Stimulated activated CD4-positive, alpha-beta T cell treated with anti-CD3 and anti-CD28 coated beads, Interleukin-12 subunit alpha, Interleukin-12 subunit beta, amount 100 ng/mL, for 4 hours (primary cell): ENCODE results near the gene ADRA2C.
"Not testable (repeated sequence)": the region's sequence is repeated elsewhere in the genome, so short reads cannot be mapped to it uniquely, and the experiment has no call there.

Source experiments
- DNase-seq: peaks from one replicate; pipeline ENCODE4 v3.0.0-alpha.2; 2020

ADRA2C gene

DNA sequence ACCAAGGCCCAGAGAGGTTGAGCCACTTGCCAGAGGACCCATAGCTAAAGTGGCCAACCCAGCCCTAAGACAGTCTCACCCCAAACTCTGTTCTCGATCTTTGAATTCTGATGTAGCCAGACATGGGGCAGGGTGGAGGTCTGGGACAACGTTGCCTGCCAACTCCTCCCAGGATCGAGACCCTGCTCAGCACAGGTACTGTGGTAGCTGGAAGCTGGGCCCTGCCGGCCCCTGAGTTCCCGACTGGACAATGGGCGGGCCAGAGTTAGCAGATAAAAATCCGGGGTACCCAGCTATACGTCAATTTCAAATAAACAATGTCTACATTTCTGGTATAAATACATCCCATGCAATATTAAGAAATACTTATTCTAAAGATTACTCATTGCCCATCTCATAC is 35.3 kb downstream of the ADRA2C start:
- no peak for DNase-seq

DNA sequence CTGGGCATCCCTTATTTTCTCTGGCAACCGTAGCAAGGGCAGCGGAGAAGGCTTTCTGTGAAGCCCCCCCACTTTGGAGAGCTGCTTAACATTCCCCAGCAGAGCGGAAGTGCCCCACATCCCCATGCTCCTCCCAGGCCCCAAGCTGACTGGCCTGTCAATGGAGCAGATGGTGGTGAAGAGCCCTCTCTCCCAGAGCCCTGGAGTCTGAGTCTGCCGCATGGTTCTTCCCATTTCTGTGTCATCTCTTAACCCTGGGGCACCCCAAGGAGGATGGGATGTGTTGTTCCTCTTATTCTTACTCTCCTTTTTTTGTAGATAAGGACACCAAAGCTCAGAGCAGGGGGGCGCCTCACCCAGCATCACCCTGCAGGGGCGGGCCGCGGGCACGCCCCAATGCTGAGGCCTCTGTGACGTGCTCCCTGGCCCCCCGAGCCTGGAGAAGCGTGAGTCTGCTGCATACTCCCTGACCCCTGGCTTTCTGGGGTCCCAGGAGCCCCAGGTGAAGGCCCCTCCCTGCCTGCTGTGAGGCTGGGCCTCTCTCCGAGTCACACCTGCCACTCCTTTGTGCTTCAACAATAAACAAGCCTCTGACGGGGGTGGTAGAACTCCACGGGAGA is 35.9 kb downstream of the ADRA2C start:
- no peak for DNase-seq

DNA sequence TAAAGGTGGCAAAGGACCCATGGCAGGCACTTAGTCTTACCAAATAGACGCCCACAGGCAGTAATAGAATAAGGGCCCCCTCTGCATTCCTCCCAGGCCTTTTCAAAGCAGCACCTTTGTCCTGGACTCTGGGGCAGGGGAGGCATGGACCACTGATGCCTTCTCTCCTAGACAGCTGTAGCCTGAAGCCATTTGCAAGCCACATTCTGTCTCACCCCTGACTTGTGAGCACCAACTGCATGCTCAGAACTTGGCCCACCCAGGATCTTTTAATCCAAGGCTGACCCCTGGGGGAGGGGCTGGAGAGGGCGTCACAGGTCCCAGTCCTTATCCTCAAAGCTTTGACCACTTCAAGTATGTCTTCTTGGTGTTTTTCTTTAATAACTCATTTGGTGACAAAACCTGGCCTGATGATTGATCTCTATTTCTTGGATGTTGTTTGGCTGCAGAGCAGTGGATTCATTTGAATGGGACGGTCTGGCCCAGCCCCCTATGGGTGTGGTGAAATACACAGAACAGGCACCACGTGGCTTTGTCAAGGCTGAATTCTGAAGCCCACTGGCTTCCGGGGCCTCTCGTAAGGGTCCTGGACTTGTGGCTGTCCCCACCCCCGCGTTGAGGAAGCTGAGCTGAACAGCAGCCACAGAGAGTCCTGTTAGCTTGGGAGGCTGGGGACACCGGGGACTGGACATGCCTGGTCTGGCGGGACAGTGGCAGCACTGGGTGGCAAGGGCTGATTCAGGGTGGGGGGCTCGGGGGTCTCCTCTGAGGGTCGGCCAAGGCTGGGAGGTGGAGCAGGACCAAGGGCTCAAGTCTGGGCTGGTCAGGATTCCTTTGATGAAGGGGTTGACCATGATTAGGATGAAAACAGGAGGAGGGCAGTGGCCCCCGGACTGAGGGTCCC is 36.6 kb downstream of the ADRA2C start:
- no peak for DNase-seq

DNA sequence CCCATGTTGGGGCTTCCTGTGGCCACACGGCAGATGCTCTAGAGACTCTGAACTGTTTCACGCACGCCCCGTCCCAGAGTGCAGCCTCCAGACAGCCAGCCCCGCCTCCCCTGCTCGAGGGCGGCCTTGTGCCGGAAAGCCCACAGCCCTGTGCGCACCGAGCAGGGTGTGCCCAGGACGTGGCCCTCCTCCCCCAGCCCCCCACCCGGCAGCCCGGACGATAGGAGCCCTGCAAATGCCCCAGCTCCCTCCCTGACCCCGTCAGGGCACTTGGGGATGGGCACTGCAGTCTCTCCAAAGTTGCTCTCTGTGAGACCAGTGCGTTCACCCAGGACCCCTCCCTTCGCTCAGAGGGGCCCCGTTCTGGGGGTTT is 37.3 kb downstream of the ADRA2C start:
- DNase-seq: no peak

DNA sequence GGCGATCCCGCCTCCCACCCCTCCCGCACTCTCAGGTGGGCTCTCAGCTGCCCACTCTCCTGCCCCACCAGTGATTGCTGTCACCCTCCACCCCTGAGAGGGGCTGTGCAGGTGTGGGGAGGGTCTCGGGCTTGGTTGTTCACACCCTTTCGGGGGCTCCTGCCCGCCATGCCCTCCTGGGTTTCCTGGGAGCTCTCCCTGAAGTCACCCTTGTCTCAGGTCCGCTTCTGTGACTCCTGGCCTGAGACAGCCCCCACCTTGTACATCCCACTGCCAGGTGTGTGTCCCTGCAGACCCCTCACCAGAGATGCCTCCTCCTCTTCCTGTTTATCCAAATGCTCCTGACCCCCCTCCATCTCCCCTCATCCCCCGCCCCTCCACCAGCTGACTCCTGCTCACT is 37.8 kb downstream of the ADRA2C start:
- no peak for DNase-seq

DNA sequence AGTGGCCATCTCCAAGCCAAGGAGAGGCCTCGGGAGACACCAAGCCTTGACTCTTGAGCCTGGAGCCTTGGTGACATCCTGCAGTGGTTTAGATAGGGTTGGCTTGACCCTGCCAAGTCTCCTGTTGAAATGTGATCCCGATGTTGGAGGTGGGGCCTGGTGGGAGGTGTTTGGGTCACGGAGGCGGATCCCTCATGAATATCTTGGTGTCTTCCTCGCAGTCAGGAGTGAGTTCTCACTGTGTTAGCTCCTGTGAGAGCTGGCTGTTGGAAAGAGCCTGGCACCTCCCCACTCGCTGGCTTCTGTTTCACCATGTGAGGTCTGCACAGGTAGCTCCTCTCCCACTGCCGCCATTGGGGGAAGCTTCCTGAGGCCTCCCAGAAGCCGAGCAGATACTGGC is 38.8 kb downstream of the ADRA2C start:
- DNase-seq: no peak

DNA sequence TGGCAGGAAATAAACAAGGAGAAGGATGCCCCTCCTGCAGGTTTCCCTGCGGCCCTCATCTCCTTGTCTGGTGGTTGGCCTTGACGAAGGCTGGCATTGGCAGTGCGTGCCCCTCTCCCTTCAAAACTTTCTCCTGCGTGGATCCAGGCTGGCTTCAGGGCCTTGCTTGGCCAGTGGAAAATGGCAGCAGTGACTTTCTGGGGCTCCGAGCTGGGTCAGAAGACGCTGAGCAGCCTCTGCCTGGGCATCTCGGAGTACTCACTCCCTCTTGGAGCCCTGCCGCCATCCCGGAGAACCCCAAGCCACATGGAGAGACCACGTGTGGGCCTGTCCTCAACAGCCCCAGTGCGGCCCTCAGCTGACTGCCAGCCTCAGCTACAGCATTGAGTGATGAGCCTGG is 39.5 kb downstream of the ADRA2C start:
- no peak for DNase-seq

DNA sequence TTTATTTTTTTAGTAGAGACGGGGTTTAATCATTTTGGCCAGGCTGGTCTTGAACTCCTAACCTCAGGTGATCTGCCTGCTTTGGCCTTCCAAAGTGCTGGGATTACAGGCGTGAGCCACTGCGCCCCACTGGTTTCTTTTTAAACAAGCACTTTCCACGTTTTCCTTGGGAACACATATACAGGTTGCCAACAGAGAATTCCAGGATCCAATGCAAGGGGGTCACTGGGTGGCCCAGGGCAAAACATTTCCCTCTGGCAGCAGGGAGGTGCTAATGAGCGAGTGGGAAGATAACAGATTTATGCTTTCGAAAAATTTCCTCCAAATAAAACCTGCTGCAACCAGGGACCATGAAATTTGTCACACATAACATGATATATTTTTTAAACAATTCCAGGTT is 41.1 kb downstream of the ADRA2C start:
- no peak for DNase-seq

DNA sequence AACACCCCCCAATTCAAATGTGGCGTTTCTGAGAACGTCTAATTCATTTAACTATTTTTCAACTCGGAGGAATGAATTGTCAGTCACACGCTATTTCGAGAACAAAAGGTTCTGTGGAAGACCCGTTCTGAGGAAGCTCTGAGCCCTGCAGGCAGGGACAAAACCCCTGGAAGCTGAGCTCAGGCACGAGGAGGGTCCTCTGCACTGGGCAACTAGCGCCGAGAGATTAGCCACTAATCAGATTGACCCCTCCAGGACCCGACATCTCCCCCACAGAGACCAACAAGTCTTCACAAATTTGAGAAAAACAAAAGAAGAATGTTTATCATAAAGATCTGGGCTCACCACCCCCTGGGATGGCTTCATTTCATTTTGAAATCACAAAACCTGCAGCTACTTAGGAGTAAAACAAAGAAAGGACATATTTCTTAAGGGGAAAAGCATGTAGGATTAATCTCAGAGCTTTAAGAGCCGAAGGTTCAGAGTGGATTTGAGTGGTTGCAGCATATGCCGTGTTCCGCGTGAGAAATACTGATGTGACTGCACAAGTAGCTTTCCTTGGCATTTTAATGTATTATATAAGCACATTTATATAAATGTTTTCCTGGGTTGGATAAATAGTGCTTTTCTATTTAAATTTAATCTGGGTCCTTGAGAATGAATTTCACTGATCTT is 41.8 kb downstream of the ADRA2C start:
- DNase-seq: no peak

DNA sequence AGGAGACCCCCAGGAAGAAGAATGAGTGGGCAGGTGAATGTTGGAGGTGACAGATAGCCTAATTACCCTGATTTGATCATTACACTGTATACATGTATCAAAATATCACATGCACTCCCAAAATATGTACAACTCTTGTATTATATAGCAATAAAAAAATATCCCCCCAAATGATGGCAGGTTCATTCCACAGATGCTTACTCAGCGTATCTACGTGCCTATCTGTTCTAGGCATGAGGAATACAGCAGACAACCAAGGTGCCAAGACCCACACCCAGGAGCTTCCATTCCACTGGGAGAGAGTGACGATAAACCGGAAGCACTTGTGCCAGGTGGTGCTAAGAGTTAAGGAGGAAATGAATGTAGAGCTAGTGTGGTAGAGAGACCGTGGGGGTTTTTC is 42.4 kb downstream of the ADRA2C start:
- DNase-seq: no peak

DNA sequence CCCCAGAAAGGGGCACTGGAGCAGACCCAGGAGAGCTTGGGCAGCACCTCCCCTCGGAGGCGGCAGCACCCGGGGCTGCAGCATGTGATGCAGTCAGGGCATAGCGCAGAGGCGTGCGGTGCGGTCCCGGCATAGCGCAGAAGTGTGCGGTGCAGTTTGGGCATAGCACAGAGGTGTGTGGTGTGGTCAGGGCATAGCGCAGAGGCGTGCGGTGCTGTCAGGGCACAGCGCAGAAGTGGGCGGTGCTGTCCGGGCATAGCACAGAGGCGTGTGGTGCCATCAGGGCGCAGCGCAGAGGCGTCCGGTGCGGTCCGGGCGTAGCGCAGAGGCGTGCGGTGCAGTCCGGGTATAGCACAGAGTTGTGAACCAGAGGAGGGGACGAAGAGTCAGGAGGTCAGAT is 42.8 kb downstream of the ADRA2C start:
- no peak for DNase-seq

DNA sequence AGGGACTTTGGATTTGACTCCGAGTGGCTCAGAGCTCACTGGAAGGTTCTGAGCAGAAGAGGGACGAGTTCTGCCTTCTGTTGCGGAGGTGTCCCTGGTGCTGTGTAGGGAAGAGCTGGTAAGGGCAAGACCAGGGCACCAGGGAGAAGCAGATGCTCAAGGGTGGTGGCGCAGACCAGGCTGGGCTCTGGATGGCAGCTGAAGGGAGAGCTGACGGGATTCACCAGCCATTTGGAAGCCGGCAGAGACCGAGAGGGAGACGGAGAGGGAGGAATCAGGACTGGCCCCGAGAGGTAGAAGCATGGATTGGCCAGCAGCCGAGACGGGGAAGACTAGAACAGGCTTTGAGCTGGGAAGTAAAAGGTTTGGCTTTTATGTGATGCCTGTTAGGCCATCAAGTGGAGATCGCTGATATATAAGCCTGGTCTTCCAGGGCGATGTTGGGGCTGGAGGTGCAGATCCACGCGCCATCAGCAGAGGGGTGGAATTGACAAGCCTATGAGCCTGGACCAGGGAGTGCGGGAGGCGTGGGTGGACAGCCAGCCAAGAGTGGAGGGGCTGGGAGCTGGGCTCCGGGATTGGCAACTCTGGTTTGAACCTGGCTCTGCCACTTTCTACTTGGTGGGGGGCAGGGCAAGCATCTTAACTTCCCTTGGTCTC is 43.4 kb downstream of the ADRA2C start:
- no peak for DNase-seq

DNA sequence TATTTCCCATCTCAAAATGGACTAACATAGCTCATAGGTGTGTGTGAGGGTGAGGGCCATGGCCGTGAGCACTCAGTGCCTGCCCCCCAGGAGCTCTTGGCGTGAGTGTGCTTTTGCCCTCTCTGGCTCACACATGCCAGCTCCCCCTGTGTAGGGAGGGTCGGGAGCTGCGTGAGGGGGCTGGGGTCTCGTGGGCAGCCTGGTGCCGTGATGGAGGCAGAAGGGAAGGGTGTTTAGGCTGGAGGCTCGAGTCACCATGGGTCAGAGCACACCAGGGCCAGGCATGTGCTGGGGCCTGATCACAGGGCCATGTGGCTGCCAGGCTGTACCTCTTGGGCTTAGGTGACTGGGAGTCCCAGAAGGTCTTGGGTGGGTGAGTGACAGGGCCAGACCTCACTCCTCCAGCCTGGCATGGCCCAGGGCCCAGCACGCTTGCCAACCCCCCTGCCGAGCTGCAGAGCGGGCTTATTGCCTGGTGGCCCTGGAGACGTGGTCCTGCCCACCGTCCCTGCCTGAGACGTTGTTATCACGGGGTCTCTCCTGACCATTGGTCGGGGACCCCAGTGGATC is 44.0 kb downstream of the ADRA2C start:
- no peak for DNase-seq

DNA sequence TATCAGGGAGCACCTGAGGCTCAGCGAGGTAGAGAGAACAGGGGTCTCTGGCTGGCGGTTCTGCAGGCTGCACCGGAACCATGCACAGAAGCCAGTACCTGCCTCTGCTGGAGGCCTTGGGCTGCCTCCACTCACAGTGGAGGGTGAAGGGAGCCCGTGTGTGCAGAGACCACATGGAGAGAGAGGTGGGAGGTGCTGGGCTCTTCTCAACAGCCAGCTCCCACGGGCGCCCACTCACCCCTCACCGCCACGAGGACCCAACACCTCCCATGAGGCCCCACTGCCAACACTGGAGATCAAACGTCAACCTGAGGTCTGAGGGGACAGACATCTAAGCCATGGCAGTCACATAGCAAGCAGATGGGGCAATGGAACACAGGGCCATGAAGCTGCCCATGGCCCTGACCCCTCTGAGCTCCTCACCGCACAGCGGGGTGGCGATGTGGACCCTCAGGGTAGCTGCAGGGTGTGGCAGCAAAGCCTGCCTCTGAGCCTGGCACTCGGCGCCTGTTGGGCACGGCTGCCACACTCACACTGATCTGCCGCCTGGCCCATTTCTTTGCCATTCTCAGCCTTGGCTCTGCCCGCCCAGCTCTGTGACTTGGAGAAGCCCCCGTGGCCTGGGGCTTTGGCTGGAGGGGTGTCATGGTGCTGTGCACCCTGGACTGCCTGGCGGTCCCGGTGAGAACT is 44.8 kb downstream of the ADRA2C start:
- DNase-seq: no peak

DNA sequence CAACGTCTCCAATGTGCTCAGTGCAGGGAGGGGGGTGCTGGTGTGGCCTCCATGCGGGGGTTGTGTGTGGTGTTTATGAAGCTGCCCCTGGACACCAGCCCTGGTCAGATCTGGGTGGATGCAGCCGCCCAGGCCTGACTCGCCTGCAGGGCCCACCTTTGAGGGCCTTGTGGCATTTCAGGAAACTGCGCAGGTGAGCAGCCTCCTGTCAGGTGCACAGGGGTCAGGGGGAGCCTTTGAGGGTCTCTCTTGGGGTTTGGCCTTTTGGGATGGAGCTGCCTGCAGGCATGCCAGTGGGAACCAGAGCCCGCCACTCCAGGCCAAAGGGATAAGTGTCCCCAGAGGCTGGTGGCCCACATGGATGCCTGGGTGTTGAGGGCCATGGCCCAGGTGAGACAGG is 45.4 kb downstream of the ADRA2C start:
- DNase-seq: no peak

DNA sequence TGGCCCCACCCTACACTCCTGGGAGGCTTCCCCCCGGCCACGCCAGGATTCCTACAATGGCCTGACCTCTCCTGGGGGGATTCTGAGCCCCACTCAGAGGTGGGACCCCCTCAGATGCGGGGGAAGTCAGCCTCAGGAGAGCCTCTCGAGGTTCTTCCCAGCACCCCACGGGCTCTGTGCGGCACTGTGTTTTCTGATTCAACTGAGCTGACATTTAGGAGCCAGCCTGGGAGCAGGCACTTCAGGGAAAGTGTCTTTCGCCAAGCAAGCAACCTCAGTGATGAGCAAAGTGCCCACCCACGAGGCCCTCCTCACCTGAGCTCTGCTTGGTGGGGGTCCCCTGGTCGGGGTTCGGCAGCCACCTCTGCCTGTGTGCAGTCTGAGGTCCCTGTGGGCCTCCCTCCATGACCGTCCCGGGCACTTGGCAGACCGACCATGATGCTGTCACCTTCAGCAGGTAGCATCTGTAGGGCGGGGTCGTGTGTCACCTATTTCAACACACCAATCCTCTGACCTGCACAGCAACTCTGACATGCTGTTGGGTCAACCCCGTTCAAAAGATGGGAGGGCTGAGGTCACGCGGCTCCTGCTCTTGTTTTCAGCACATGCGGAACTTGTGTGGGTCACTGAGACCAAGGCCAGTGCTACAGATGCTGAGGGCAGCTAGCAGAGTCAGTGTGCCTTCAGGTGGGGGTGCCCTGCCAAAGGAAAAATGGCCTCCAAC is 46.2 kb downstream of the ADRA2C start:
- DNase-seq: no peak

DNA sequence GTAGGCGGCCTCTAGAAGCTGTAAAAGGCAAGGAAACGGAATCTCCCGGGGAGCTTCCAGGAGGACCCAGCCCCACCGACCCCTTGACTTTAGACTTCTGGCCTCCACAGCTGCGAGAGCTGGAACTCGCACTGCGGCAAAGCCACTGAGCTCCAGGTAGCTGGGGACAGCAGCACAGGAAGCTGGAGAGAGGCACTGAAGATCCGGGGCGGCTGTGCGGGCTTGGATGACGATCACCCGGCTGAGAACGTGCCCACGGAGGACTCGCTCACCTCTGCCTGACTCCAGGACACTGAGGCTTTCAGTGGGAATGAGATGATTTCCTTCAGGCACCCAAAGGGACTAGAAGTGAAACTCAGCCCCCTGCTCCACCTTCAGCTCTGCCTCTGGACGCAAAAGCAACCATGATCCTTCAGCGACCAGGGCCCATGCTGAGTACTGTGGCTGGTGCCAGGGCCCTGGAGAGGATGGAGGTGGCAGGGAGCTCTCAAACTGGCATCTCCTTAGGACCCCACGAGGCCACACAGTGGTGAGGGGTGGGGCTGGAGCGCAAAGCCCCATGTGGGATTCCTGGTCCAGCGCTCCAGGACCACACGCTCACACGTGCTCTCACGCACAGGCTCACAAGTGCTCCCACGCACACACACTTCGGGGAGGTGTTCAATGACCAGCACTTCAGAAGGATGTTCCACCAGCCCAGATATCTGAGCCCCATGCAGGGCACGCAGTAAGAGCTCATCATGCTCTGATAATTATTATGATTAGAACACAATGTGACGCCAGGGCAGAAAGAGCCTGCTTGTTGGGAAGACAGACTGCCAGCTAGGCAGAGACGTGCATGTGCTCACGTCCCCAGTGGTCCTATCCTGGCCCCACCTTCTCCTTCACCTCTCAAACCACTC is 47.2 kb downstream of the ADRA2C start:
- no peak for DNase-seq

DNA sequence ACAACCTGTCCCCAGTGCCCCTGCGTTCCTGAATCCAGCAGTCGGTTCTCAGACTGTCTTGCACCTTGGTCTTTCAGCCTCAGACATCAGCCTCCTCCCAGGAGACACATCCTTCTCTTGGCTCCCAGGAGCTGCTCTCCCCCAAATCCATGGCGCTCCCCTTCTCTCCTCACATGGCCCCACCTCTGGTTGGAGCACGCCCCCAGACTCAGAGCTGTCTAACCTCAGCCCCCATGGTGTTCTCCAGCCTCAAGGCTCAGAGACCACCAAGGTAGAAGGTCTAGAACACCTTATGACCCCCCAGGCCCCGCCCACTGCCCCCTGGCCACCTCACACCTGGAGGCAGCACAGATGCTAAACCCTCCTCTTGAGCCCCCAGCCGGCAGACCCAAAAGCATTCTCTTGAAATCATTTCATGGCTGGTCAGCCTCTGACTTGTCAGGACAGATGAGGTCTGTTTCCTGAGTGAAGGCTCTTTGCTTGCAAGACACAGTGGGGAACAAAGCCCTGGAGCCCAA is 47.9 kb downstream of the ADRA2C start:
- DNase-seq: no peak

DNA sequence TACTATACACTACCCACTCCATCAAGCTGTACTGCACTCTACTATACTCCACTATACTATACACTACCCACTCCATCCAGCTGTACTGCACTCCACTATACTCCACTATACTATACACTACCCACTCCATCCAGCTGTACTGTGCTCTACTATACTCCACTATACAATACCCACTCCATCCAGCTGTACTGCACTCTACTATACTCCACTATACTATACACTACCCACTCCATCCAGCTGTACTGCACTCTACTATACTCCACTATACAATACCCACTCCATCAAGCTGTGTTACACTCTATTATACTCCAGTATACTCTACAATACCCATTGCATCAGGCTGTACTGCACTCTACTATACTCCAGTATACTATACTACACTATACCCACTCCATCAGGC is 48.7 kb downstream of the ADRA2C start:
- DNase-seq: not testable (repeated sequence)

DNA sequence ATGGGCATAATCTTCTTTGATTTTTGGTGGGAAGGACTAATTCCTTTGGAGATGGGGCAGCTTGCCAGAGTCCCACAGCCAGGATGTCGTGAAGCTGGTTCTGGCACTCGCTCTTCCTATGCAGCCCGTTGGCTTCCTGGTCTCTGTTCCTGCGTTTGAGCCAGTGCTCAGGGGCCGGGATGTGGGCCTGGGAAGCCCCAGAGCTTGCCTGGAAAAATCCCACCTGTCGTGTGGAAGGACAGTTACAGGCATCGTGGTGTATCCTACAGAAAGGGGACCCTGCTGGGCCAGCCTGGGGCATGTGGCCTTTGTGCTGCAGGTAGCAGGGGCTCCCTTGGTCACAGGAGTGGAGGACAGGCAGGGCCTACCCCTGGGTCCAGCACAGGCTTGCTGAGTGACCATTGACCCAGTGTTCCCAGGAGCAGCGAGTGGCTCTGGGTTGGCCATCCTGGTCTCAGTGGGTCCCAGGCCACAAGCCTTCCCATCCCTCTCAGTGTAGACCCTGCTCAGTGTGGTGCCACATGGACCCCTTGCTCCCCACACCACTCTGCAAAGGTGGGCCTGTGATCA is 50.2 kb downstream of the ADRA2C start:
- no peak for DNase-seq
